Muscle layer of colon (tissue), 2 donors: ENCODE measurements around the gene SMR3A.

Source experiments
- H3K27ac ChIP-seq: one replicate; pipeline ENCODE4 v1.7.0; 2013; ENCODE audit warnings: low read depth, mild to moderate bottlenecking, low read length, moderate library complexity
- H3K27me3 ChIP-seq, 2 donors: one replicate each; pipeline ENCODE4 v1.7.0; 2013; ENCODE audit warnings: low read length in 2 of 2, mild to moderate bottlenecking in 2 of 2; ENCODE audit not compliant: insufficient read depth in 2 of 2, control insufficient read depth in 1 of 2
- H3K36me3 ChIP-seq: one replicate; pipeline ENCODE4 v1.7.0; 2013; ENCODE audit warnings: mild to moderate bottlenecking, low read length; ENCODE audit not compliant: insufficient read depth
- H3K4me1 ChIP-seq: one replicate; pipeline ENCODE4 v1.7.0; 2013; ENCODE audit warnings: mild to moderate bottlenecking, low read length; ENCODE audit not compliant: insufficient read depth
- H3K4me3 ChIP-seq, 2 donors: one replicate each; pipeline ENCODE4 v1.7.0; 2013; ENCODE audit warnings: low read length in 2 of 2, low read depth in 1 of 2, mild to moderate bottlenecking in 1 of 2, moderate library complexity in 1 of 2
- H3K9ac ChIP-seq: one replicate; pipeline ENCODE4 v1.7.0; 2013; ENCODE audit warnings: low read length
- H3K9me3 ChIP-seq: one replicate; pipeline ENCODE4 v1.7.0; 2013; ENCODE audit warnings: mild to moderate bottlenecking, low read length
- donor health status: abdominal sarcoma.
- donor health status: Adenocarcinoma of cecum.

Gene SMR3A

DNA sequence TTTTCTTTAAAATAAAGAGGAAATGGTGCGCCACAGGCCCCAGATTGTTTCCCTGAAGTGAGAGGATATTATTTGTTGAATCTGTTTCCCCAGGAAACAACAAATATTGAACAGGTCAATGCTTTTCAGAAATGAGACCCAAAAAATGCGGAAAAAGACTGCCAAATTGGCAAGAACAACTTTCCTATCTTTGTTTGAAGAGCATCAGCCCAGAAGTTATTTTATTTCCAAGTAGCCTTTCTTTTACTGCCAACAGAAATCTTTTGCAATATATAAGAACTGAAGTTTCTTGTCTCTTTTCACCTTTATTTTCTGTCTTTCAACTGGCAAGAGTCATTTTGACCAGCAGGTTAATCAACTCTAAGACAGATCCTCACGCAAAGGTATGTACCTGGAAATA, at the start of gene SMR3A:
SMR3A (plus strand) TSS at position 301 of the 400 bp plus-strand sequence. CDS start 1,356 bp downstream, outside the sequence.
- Histone ChIP-seq H3K9ac (no peak within 1 kb of the TSS), H3K27me3 (no peaks in the 10 kb centered on the region), H3K4me1 (no peaks in the 10 kb centered on the region), H3K4me3 (no peak within 1 kb of the TSS), H3K27ac (no peak within 1 kb of the TSS), H3K36me3 (no peaks in the 10 kb centered on the region), H3K9me3 (no peaks in the 10 kb centered on the region)

DNA sequence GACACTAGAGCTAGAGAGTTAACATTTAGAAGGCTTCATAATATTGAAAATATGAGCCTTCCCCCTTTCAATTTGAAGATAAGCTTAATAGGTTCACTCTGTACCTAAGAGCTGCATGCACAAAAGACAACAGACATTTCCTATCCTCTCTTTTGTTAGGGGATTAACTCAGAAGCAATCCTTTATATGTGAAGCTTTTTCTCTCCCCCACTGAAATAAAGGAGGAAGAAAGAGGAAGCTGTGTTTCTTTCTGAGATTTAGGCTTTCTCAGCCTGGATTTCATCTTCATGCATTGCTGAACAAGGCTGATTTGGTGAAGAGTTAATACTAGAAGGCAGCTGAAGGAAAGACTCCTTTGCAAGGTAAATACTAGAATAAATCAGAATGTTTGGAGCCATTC, 46.8 kb upstream of the SMR3A start:
- H3K27ac ChIP-seq, result no peak overlapping the region
- no peak overlapping the region for H3K4me3 ChIP-seq
- H3K9me3 ChIP-seq, result no peaks in the 10 kb centered on the region
- H3K4me1 ChIP-seq, result no peaks in the 10 kb centered on the region
- no peaks in the 10 kb centered on the region for H3K36me3 ChIP-seq
- H3K9ac ChIP-seq, result no peak overlapping the region
- H3K27me3 ChIP-seq, result no peaks in the 10 kb centered on the region

DNA sequence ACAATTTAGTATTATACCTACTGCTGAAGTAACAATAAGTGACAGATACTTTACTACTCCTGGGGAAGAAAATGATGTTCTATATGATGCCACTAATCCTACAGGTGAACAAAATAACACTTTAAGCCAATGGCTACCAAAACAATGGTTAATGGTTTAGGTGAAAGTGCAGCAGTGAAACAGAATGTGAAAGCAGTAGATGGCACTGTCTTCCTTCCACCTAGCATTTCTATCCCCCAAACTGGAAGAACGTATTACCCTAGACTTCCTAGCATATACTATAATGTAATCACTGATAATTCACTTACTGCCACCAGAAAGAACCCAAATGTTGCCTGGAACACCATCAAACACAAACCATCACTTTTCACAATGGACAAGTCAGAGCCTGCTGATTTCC, 44.6 kb upstream of the SMR3A start:
- Histone ChIP-seq H3K4me1 (no peaks in the 10 kb centered on the region), H3K4me3 (no peak overlapping the region), H3K36me3 (no peaks in the 10 kb centered on the region), H3K9ac (no peak overlapping the region), H3K27ac (no peak overlapping the region), H3K27me3 (no peaks in the 10 kb centered on the region), H3K9me3 (no peaks in the 10 kb centered on the region)

DNA sequence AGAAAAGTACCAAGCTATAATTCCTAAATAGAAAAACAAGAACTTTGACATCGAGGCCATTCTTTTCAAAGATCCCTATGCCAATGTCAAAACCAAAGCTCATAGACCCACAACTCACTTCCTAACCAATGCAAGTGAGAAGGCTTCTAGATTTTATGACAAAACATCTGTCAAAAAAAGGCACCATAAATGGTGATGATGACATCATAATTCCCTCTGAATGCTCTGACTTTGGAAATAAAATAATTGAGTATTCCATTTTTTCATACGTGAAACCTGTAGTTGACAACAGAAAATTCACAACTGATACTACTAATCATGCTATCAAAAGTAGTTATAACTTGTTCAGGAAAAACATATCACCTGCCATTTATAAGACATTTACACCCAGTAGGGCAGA, 34.5 kb upstream of the SMR3A start:
- Histone ChIP-seq H3K27ac (no peak overlapping the region), H3K9ac (no peak overlapping the region), H3K36me3 (no peaks in the 10 kb centered on the region), H3K4me3 (no peak overlapping the region), H3K27me3 (no peaks in the 10 kb centered on the region), H3K4me1 (no peaks in the 10 kb centered on the region), H3K9me3 (no peaks in the 10 kb centered on the region)

DNA sequence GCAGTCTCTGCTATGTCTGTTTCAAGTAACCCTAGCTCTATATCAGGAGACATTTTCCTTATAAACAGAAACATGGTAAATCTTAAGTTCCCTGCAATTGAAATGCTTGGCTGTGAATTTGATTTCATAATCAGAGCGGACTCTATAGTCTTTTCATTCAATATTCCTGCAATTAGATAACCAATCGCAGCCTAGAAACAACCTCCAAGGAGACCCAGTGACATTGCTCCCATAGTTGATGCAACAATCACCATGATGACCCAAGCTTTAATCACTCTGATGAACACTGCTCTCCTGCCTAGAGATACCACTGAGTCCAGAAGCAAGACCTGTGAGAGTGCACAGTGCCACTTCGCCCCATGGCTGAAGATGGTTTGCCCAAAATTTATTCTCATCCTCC, 25.9 kb upstream of the SMR3A start, which contains the start of gene CABS1:
CABS1 (plus strand) TSS at position 301 of the 400 bp plus-strand sequence; CDS start at position 360, 59 bp downstream.
- Histone ChIP-seq H3K4me3 (no peak within 1 kb of the TSS), H3K4me1 (no peaks in the 10 kb centered on the region), H3K9ac (no peak within 1 kb of the TSS), H3K9me3 (no peaks in the 10 kb centered on the region), H3K27ac (no peak within 1 kb of the TSS), H3K36me3 (no peaks in the 10 kb centered on the region), H3K27me3 (no peaks in the 10 kb centered on the region)

DNA sequence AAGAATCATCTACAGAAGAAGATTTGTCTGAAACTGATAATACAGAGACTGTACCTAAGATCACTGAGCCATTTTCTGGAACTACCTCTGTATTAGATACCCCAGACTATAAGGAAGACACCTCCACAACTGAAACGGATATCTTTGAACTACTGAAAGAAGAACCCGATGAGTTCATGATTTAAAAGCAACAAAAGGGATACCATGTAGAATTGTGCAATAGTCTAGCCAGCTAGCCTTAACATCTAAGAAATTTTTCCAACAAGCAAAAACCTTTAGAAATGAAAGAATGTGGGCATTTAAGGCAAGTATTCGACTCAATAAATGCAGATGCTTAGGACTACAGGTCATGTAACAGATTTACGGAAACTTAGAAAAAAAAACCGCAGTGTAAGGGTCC, 24.5 kb upstream of the SMR3A start:
- Histone ChIP-seq H3K9me3 (no peaks in the 10 kb centered on the region), H3K4me1 (no peaks in the 10 kb centered on the region), H3K9ac (no peak overlapping the region), H3K27ac (no peak overlapping the region), H3K4me3 (no peak overlapping the region), H3K27me3 (no peaks in the 10 kb centered on the region), H3K36me3 (no peaks in the 10 kb centered on the region)

DNA sequence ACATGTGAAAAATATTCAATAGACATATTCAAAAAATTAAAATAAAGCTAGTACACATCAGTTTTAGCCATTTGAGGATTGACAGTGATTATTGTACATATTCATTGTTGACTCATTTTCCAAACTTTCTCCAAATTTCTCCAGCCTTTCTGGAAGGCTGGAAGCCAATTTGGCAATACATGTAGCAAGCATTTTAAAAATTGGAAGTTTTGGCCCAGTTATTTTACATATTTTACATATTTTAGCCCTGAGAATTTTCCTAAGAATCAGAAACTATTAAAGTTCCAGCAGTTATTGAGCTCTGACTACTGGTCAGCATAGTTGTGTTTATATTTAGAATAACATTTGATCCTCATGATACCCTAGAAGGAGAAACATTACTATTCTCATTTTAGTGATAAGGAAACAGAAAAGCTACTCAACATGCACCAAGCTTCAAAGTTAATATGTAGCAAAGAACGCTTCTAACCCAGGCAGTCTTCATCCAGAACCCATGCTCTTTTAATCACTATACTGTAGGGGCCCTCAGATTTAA, 22.6 kb upstream of the SMR3A start:
- no peaks in the 10 kb centered on the region for H3K36me3 ChIP-seq
- no peak overlapping the region for H3K9ac ChIP-seq
- no peaks in the 10 kb centered on the region for H3K4me1 ChIP-seq
- H3K27ac ChIP-seq, result no peak overlapping the region
- no peaks in the 10 kb centered on the region for H3K9me3 ChIP-seq
- no peaks in the 10 kb centered on the region for H3K27me3 ChIP-seq
- H3K4me3 ChIP-seq, result no peak overlapping the region

DNA sequence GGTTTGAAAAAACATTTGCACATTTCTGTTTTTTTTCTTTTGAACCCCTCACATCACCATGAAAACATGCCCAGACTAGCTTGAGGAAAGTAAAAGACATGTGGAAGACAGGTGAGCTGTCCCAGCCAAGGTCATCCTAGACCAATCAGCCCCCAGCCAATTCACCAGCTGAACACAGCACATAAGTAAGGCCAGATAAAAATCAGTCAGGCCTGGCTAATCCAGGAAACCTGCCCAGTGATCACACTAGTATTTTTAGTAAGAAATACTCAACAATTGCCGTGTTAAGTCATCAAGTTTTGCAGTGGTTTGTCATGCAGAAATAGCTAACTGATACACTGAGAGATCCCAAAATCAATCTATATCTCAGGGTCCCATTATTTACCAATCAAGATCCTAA, 4.4 kb upstream of the SMR3A start:
- no peaks in the 10 kb centered on the region for H3K27me3 ChIP-seq
- H3K4me3 ChIP-seq, result no peak overlapping the region
- no peaks in the 10 kb centered on the region for H3K4me1 ChIP-seq

DNA sequence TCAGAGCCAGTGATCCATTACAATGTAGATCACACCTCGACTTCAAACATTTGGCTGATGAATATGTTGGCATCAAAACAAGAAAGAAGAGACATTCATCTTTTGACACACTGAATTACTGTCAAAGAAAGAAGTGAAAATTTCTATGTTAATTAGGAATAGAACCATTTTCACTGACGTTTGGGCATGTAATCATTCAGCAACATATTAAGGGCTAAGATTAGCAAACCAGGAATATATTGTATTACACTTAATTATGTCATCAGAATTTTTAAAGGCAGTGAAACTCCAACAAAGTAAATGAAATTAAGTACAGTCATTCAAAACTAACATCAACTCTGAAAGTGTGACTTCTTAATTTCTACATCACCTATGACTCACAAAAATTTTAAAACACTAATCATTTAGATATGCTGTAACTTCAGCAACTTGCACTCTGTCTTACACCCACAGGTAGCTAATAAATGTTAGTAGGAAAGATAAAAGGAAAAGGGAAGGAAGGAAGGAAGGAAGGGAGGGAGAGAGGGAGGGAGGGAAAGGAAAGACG, 1.4 kb upstream of the SMR3A start:
- Histone ChIP-seq H3K27ac (no peak overlapping the region), H3K9ac (no peak overlapping the region), H3K27me3 (no peaks in the 10 kb centered on the region), H3K9me3 (no peaks in the 10 kb centered on the region), H3K36me3 (no peaks in the 10 kb centered on the region), H3K4me3 (no peak overlapping the region), H3K4me1 (no peaks in the 10 kb centered on the region)

More for the DNA sequence above, 4.4 kb upstream of the SMR3A start:
- Histone ChIP-seq H3K9me3 (no peaks in the 10 kb centered on the region), H3K27ac (no peak overlapping the region), H3K36me3 (no peaks in the 10 kb centered on the region), H3K9ac (no peak overlapping the region)

DNA sequence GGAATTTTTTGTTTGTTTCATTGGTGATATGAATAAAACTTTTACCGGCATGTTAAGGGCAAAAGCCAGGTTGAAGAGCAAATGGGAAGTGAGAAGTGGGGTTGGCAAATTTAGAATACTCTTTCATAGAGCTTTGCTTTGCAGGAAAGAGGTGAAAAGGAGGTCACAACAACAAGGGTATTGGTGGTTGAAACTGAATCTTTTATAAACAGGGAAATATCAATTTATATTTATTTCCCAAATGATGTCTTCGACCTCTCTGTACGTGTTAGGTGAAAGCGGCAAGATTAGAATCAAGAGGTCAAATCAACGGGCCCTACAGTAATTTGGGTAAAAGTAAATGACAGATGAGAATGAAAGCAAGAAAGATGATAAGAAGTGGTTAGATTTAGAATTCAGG, 3.4 kb downstream of the SMR3A start:
- H3K27ac ChIP-seq, result no peak overlapping the region
- no peak overlapping the region for H3K9ac ChIP-seq
- H3K4me1 ChIP-seq, result no peaks in the 10 kb centered on the region
- no peaks in the 10 kb centered on the region for H3K27me3 ChIP-seq
- H3K9me3 ChIP-seq, result no peaks in the 10 kb centered on the region
- H3K36me3 ChIP-seq, result no peaks in the 10 kb centered on the region
- no peak overlapping the region for H3K4me3 ChIP-seq

DNA sequence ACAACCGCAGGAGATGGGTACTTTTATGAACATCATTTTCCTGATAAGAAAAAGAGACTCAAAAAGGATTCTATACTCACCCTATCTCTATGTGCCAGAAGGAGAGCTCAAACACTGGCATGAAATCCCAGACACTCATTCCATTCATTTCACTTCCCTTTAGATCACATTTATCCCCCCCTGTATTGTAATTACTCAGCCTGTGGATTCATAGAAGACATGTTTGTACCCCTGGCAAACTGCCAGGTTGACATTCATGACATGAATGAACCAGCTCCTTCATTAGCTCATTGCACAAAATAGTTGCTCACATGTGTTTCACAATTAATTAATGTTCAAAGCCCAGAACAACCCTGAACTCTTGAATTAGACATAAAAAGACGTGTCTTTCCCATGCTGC, 4.9 kb downstream of the SMR3A start:
- Histone ChIP-seq H3K4me3 (no peak overlapping the region), H3K27ac (no peak overlapping the region), H3K36me3 (no peaks in the 10 kb centered on the region), H3K4me1 (no peaks in the 10 kb centered on the region), H3K9me3 (no peaks in the 10 kb centered on the region), H3K27me3 (no peaks in the 10 kb centered on the region), H3K9ac (no peak overlapping the region)

DNA sequence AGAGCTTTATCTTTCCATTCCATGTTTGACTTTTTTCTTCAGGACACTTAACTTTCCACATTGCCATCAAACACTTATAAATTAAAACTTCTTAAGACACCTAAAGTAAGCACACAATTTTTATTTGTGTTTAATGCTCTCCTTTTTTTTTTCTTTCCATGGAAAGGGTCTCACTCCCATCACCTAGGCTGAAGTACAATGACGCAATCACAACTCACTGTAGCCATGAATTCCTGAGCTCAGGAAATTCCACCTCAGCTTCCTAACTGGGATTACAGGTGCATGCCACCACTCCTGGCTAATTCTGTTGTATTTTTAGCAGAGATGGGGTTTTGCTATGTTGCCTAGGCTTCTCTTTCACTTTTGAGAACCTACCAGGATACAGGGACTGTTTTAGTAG, 7.3 kb downstream of the SMR3A start:
- no peak overlapping the region for H3K4me3 ChIP-seq
- no peaks in the 10 kb centered on the region for H3K36me3 ChIP-seq
- no peaks in the 10 kb centered on the region for H3K9me3 ChIP-seq
- H3K27ac ChIP-seq, result no peak overlapping the region
- H3K27me3 ChIP-seq, result no peaks in the 10 kb centered on the region
- H3K9ac ChIP-seq, result no peak overlapping the region
- H3K4me1 ChIP-seq, result no peaks in the 10 kb centered on the region
